Spleen (tissue), 11 donors: Measurements from ENCODE around the gene RPRD1B. TPM values are rescaled to one million over a fixed set of nuclear protein-coding genes. Genes with fewer than 3 reads are reported as not detected.

Source experiments
- DNase-seq: peaks from one replicate; pipeline ENCODE4 v3.0.0-alpha.2; 2020
- H3K27ac ChIP-seq, 8 donors: fragments of 200-600 bp; sonication (generic) in 7 of 8; 1 replicate in 4 of 8; 2 replicates in 4 of 8; pipeline versions ENCODE4 v1.5.0 to v1.8.0; 2016 to 2021; ENCODE audit warnings: inconsistent platforms in 4 of 8, mild to moderate bottlenecking in 4 of 8, moderate library complexity in 1 of 8
- H3K27me3 ChIP-seq, 7 donors: fragments of 200-600 bp; sonication (generic) in 6 of 7; replicated peaks in 1 of 7; 1 replicate in 4 of 7; 2 replicates in 3 of 7; pipeline versions ENCODE4 v1.5.0 to v1.8.0; 2016 to 2021; ENCODE audit warnings: inconsistent platforms in 3 of 7, mild to moderate bottlenecking in 1 of 7
- H3K36me3 ChIP-seq, 6 donors: fragments of 200-600 bp; sonication (generic) in 5 of 6; 1 replicate in 4 of 6; 2 replicates in 2 of 6; pipeline versions ENCODE4 v1.5.0 to v1.8.0; 2016 to 2021; ENCODE audit warnings: inconsistent platforms in 2 of 6
- H3K4me1 ChIP-seq, 6 donors: fragments of 200-600 bp; sonication (generic) in 5 of 6; 1 replicate in 3 of 6; 2 replicates in 3 of 6; pipeline versions ENCODE4 v1.5.0 to v1.8.0; 2016 to 2021; ENCODE audit warnings: inconsistent platforms in 3 of 6
- H3K4me3 ChIP-seq, 8 donors: fragments of 200-600 bp; sonication (generic) in 7 of 8; 1 replicate in 4 of 8; 2 replicates in 4 of 8; pipeline versions ENCODE4 v1.5.0 to v1.8.0; 2016 to 2021; ENCODE audit warnings: inconsistent platforms in 4 of 8, mild to moderate bottlenecking in 4 of 8, moderate library complexity in 2 of 8
- H3K9me3 ChIP-seq, 8 donors: fragments of 200-600 bp; sonication (generic) in 7 of 8; 1 replicate in 4 of 8; 2 replicates in 4 of 8; pipeline versions ENCODE4 v1.5.0 to v1.8.0; 2016 to 2021; ENCODE audit warnings: inconsistent platforms in 4 of 8
- CTCF ChIP-seq, 11 experiments: fragments of 200-600 bp in 7 of 11; fragments of 450-650 bp in 4 of 11; sonication (generic) in 4 of 11; IDR thresholded peaks in 8 of 11; conservative IDR thresholded peaks in 3 of 11; 1 replicate in 7 of 11; 2 replicates in 4 of 11; pipeline versions ENCODE4 v1.4.0 to v1.8.0; 2016 to 2021; ENCODE audit warnings: antibody characterized with exemption in 11 of 11, inconsistent platforms in 4 of 11, mild to moderate bottlenecking in 1 of 11
- POLR2A ChIP-seq, 3 donors: fragments of 450-650 bp; IDR thresholded peaks; one replicate each; pipeline ENCODE4 v1.5.1; 2017; ENCODE audit warnings: antibody characterized with exemption in 3 of 3, mild to moderate bottlenecking in 1 of 3
- POLR2AphosphoS5 ChIP-seq, 3 donors: sonication (generic); formaldehyde crosslinking; IDR thresholded peaks; one replicate each; pipeline ENCODE4 v1.5.1; 2017; ENCODE audit warnings: antibody characterized with exemption in 3 of 3
- WGBS, 5 donors: extraction: QIAGEN DNeasy Blood & Tissue Kit in 3 of 5; methylation state at CpG; one replicate each; pipeline versions ENCODE4 v1.1.5 to v1.1.7; 2013 to 2018; 5-methylcytosine and 5-hydroxymethylcytosine counted together
- intact Hi-C: fragments of 100-400 bp; cut with DNase I; formaldehyde crosslinking; loops from one replicate; pipeline ENCODE4 v1.15.0; 2023; ENCODE audit warnings: low total_unique reads
- polyA plus RNA-seq, 3 donors: library from polyadenylated mRNA; stranded (reverse); fragments of 200-250 nt; gene quantifications; one replicate each; pipeline ENCODE4 v1.2.1, GENCODE V29; 2013
- total RNA-seq, 7 donors: library from RNA; depleted of rRNA in 3 of 7; stranded (reverse); fragments of >200 nt in 3 of 7; fragmentation: NEBNext Ultra II Directional in 4 of 7; extraction: Animal tissue kit (Norgen Biotek cat#: 25700) in 4 of 7; gene quantifications; one replicate each; pipeline versions ENCODE4 v1.1.0 to v1.2.1, GENCODE V29; 2016 to 2021
- donor health status: healthy with polysubstance abuse.
- donor health status: DM: no; HTN: no; CAD: no; lungs with moderate emphysema.
- donor health status: DM: no; HTN: no; CAD: no.
- donor health status: Bipolar disorder and iron deficiency.
- donor health status: healthy.
- donor health status: DM: no; HTN: no; CAD: no.
- donor health status: DM: yes; HTN: yes; CAD: no.

RPRD1B gene
- total and polyA plus RNA-seq, 10 donors: 7.1 to 42.0 (median 31.2) TPM

- 57 to 72% (median 65%) methylated on average over 5 of the region's 5 CpGs for WGBS, 5 donors
- peaks cover 12 to 45% (median 27%) of the 10 kb centered on the region in 6 donors for H3K4me1 ChIP-seq
- DNase-seq: no peak
- intact Hi-C loops: loop anchor here (5.0 to 10.0 kb wide), 2 partner anchors 78 to 426 kb away; no protein-coding TSS in a partner anchor
- peaks cover 1 to 81% (median 52%) of the 10 kb centered on the region in 6 donors for H3K36me3 ChIP-seq
- H3K27me3 ChIP-seq: no peaks in the 10 kb centered on the region
- H3K9me3 ChIP-seq: no peaks in the 10 kb centered on the region
- no peak overlapping the region for H3K4me3 ChIP-seq
- H3K27ac ChIP-seq: peak overlapping the region in 1 of 8 donors; percentile 15
- TF ChIP-seq POLR2AphosphoS5 (IDR thresholded peaks at IDR 0.05): no peak
- no peak for TF ChIP-seq POLR2A (IDR thresholded peaks at IDR 0.05)
- TF ChIP-seq CTCF (IDR thresholded peaks at IDR 0.05 in 8 of 11, conservative IDR thresholded peaks at IDR 0.05 in 3 of 11): peak in 9 of 11 experiments; percentile 15 to 79 (median 71)
Observed at GRCh38 chr20:37992802-37993409, 40.6 kb upstream of the RPRD1B start.

- WGBS, 5 donors: 79 to 91% (median 85%) methylated on average over 4 of the region's 4 CpGs
- peaks cover 12 to 41% (median 26%) of the 10 kb centered on the region in 6 donors for H3K4me1 ChIP-seq
- peaks cover 3 to 82% (median 60%) of the 10 kb centered on the region in 6 donors for H3K36me3 ChIP-seq
Observed at GRCh38 chr20:37994512-37994911, 39.0 kb upstream of the RPRD1B start.

GRCh38 chr20:37995856-37996605 is 37.5 kb upstream of the RPRD1B start:
- no peaks in the 10 kb centered on the region for H3K27me3 ChIP-seq
- peaks cover 6 to 96% (median 72%) of the 10 kb centered on the region in 6 donors for H3K36me3 ChIP-seq
- H3K9me3 ChIP-seq: no peaks in the 10 kb centered on the region
- intact Hi-C loops: loop anchor here (10.0 kb wide), 1 partner anchor 81 kb away; no protein-coding TSS in a partner anchor
- TF ChIP-seq CTCF (IDR thresholded peaks at IDR 0.05 in 8 of 11, conservative IDR thresholded peaks at IDR 0.05 in 3 of 11) (no peak), POLR2A (IDR thresholded peaks at IDR 0.05) (no peak), POLR2AphosphoS5 (IDR thresholded peaks at IDR 0.05) (no peak)
- no peak overlapping the region for H3K27ac ChIP-seq
- no peak for DNase-seq
- H3K4me1 ChIP-seq: peaks cover 3 to 26% (median 12%) of the 10 kb centered on the region in 6 donors
- no peak overlapping the region for H3K4me3 ChIP-seq
- 89 to 95% (median 92%) methylated on average over 9 of the region's 9 CpGs for WGBS, 5 donors

More at GRCh38 chr20:37994512-37994911, 39.0 kb upstream of the RPRD1B start:
- Histone ChIP-seq H3K27me3 (no peaks in the 10 kb centered on the region), H3K4me3 (no peak overlapping the region), H3K9me3 (no peaks in the 10 kb centered on the region), H3K27ac (no peak overlapping the region)
- TF ChIP-seq POLR2AphosphoS5 (IDR thresholded peaks at IDR 0.05) (no peak), CTCF (IDR thresholded peaks at IDR 0.05 in 8 of 11, conservative IDR thresholded peaks at IDR 0.05 in 3 of 11) (no peak), POLR2A (IDR thresholded peaks at IDR 0.05) (no peak)
- no peak for DNase-seq
- intact Hi-C loops: loop anchor here (5.0 to 10.0 kb wide), 2 partner anchors 80 to 427 kb away; no protein-coding TSS in a partner anchor

- Histone ChIP-seq H3K4me1 (peaks cover 0 to 16% (median 2%) of the 10 kb centered on the region in 6 donors), H3K27ac (no peak overlapping the region), H3K36me3 (peaks cover 6 to 96% (median 83%) of the 10 kb centered on the region in 6 donors), H3K27me3 (no peaks in the 10 kb centered on the region), H3K4me3 (no peak overlapping the region), H3K9me3 (no peaks in the 10 kb centered on the region)
- no peak for DNase-seq
- 94 to 100% (median 96%) methylated on average over 3 of the region's 3 CpGs for WGBS, 5 donors
- intact Hi-C loops: loop anchor here (10.0 kb wide), 1 partner anchor 83 kb away; no protein-coding TSS in a partner anchor
- no peak for TF ChIP-seq CTCF (IDR thresholded peaks at IDR 0.05 in 8 of 11, conservative IDR thresholded peaks at IDR 0.05 in 3 of 11)
- no peak for TF ChIP-seq POLR2A (IDR thresholded peaks at IDR 0.05)
- TF ChIP-seq POLR2AphosphoS5 (IDR thresholded peaks at IDR 0.05): no peak
Observed at GRCh38 chr20:37997516-37997915, 36.0 kb upstream of the RPRD1B start.
